NAMALWA (cell line): ENCODE results near the gene RHBDD3.

ENCODE experiments used
- DNase-seq: peaks from one replicate; pipeline ENCODE4 v3.0.0-alpha.2; 2015; ENCODE audit warnings: low spot score

Gene RHBDD3

GRCh38 chr22:29216873-29217666 is 50.7 kb downstream of the RHBDD3 start:
- DNase-seq: no peak

- no peak for DNase-seq
Observed at GRCh38 chr22:29216011-29216872, 51.5 kb downstream of the RHBDD3 start.

- DNase-seq: no peak
Observed at GRCh38 chr22:29215012-29215860, 52.5 kb downstream of the RHBDD3 start.

- no peak for DNase-seq
Observed at GRCh38 chr22:29214232-29214631, 53.5 kb downstream of the RHBDD3 start.

- DNase-seq: no peak
Observed at GRCh38 chr22:29213493-29213892, 54.3 kb downstream of the RHBDD3 start.

- DNase-seq: no peak
Observed at GRCh38 chr22:29212743-29213142, 55.0 kb downstream of the RHBDD3 start.

- no peak for DNase-seq
Observed at GRCh38 chr22:29211466-29211865, 56.3 kb downstream of the RHBDD3 start.

GRCh38 chr22:29211066-29211465 is 56.7 kb downstream of the RHBDD3 start:
- DNase-seq: no peak
